B cell (primary cell): ENCODE measurements around the gene ETFRF1.

Experiments used
- CTCF ChIP-seq: fragments of 200-600 bp; IDR thresholded peaks from one replicate; pipeline ENCODE4 v1.8.0; 2022; ENCODE audit warnings: antibody characterized with exemption, mild to moderate bottlenecking
- EZH2 ChIP-seq: IDR thresholded peaks from 2 replicates; pipeline ENCODE4 v1.6.1; 2012; ENCODE audit warnings: borderline replicate concordance, low read depth, mild to moderate bottlenecking, moderate library complexity, low read length; ENCODE audit not compliant: insufficient read depth, poor library complexity, severe bottlenecking

GRCh38 chr12:25251769-25252168 is 56.7 kb downstream of the ETFRF1 start:
- TF ChIP-seq CTCF (no peak), EZH2 (no peak)
